PFSK-1 (cell line): Measurements from ENCODE around the gene HYCC2.

Experiments
- POLR2AphosphoS5 ChIP-seq: IDR thresholded peaks from 2 replicates; pipeline ENCODE4 v1.6.1; 2012; ENCODE audit warnings: low read depth, mild to moderate bottlenecking, control low read depth, low read length, moderate library complexity
- REST ChIP-seq, 2 experiments: IDR thresholded peaks; 2 replicates each; pipeline versions ENCODE4 v1.6.1 to v1.8.0; 2011 to 2012; ENCODE audit warnings: low read depth in 2 of 2, low read length in 2 of 2, control low read depth in 1 of 2, inconsistent platforms in 1 of 2, mild to moderate bottlenecking in 1 of 2, moderate library complexity in 1 of 2; ENCODE audit not compliant: insufficient read depth in 1 of 2
- SIN3A ChIP-seq: IDR thresholded peaks from 2 replicates; pipeline ENCODE4 v1.6.1; 2012; ENCODE audit warnings: mild to moderate bottlenecking, low read length, moderate library complexity, borderline replicate concordance; ENCODE audit not compliant: insufficient read depth

DNA sequence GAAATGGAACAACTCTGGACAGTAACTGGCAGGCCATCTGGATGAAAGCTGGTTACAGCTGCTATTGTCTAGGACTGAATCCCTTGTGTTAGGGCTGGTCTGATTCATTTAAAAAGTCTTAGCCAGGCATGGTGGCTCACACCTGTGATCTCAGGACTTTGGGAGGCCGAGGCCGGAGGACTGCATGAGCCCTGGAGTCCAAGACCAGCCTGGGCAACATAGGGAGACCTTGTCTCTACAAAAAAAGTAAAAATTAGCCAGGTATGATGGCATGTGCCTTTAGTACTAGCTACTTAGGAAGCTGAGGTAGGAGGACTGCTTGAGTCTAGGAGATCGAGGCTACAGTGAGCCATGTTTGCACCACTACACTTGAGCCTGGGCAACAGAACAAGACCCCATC is 29.0 kb upstream of the HYCC2 start:
- no peak for TF ChIP-seq REST (IDR thresholded peaks at IDR 0.05; ENCODE audit: insufficient read depth in 1 of 2, low read depth in 2 of 2, low read length in 2 of 2)
- TF ChIP-seq POLR2AphosphoS5 = no peak
- TF ChIP-seq SIN3A = no peak
